Mammary epithelial cell (primary cell): ENCODE results near the gene RGS16.

ENCODE experiments used
- CTCF ChIP-seq, 2 donors: IDR thresholded peaks in 1 of 2; conservative IDR thresholded peaks in 1 of 2; 2 replicates each; pipeline ENCODE4 v1.5.1; 2011 to 2012; ENCODE audit warnings: inconsistent platforms in 2 of 2, low read length in 2 of 2, mild to moderate bottlenecking in 2 of 2, control low read depth in 1 of 2, low read depth in 1 of 2; ENCODE audit not compliant: insufficient read depth in 1 of 2; ENCODE audit errors: extremely low read depth in 1 of 2
- EZH2 ChIP-seq: IDR thresholded peaks from 2 replicates; pipeline ENCODE4 v1.6.1; 2012; ENCODE audit warnings: low read length, inconsistent platforms, borderline replicate concordance

GRCh38 chr1:182615468-182616129, 11.4 kb upstream of the RGS16 start:
- no peak for TF ChIP-seq CTCF (conservative IDR thresholded peaks at IDR 0.05 in 1 of 2, IDR thresholded peaks at IDR 0.05 in 1 of 2; ENCODE audit: extremely low read depth in 1 of 2, insufficient read depth in 1 of 2, low read depth in 1 of 2, low read length in 2 of 2)
- TF ChIP-seq EZH2: no peak
